RWPE2 (cell line): Measurements from ENCODE around the gene ERN1.

Experiments
- ATAC-seq: fragments of 200-7000 bp; cut with Tn5 transposase; 3 replicates; pipeline ENCODE4 v1.9.1; 2021; ENCODE audit warnings: low read depth
- DNase-seq: peaks from one replicate; pipeline ENCODE4 v3.0.0-alpha.2; 2020; ENCODE audit warnings: low spot score
- H3K27ac ChIP-seq: fragments of 450-650 bp; 2 replicates; pipeline ENCODE4 v1.5.1; 2017; ENCODE audit warnings: mild to moderate bottlenecking; ENCODE audit not compliant: poor library complexity, severe bottlenecking
- H3K27me3 ChIP-seq: fragments of 250-450 bp; sonication (Bioruptor Pico); 2 replicates; pipeline ENCODE4 v1.5.1; 2021; ENCODE audit warnings: mild to moderate bottlenecking, moderate library complexity; ENCODE audit not compliant: insufficient read depth, poor library complexity, severe bottlenecking
- H3K36me3 ChIP-seq: fragments of 250-450 bp; sonication (Bioruptor Pico); 2 replicates; pipeline ENCODE4 v1.5.1; 2020; ENCODE audit warnings: low read depth, mild to moderate bottlenecking, moderate library complexity
- H3K4me1 ChIP-seq: fragments of 250-450 bp; sonication (Bioruptor Pico); 2 replicates; pipeline ENCODE4 v1.5.1; 2021; ENCODE audit warnings: mild to moderate bottlenecking, moderate library complexity; ENCODE audit not compliant: insufficient read depth, poor library complexity, severe bottlenecking
- H3K4me3 ChIP-seq: fragments of 250-450 bp; sonication (Bioruptor Pico); 2 replicates; pipeline ENCODE4 v1.5.1; 2021; ENCODE audit warnings: mild to moderate bottlenecking, moderate library complexity; ENCODE audit not compliant: severe bottlenecking
- H3K9me3 ChIP-seq: fragments of 250-450 bp; sonication (Bioruptor Pico); 2 replicates; pipeline ENCODE4 v1.5.1; 2021; ENCODE audit warnings: mild to moderate bottlenecking, moderate library complexity; ENCODE audit not compliant: severe bottlenecking
- CTCF ChIP-seq: fragments of 450-650 bp; IDR thresholded peaks from one replicate; pipeline ENCODE4 v1.5.1; 2017; ENCODE audit warnings: mild to moderate bottlenecking, moderate library complexity; ENCODE audit not compliant: poor library complexity, severe bottlenecking

ERN1 gene

GRCh38 chr17:64087252-64088005, 42.5 kb downstream of the ERN1 start:
- Histone ChIP-seq H3K36me3 (no peaks in the 10 kb centered on the region), H3K4me3 (no peak overlapping the region), H3K27me3 (no peaks in the 10 kb centered on the region), H3K27ac (no peak overlapping the region), H3K9me3 (no peaks in the 10 kb centered on the region), H3K4me1 (peaks cover 30% of the 10 kb centered on the region)
- no peak for TF ChIP-seq CTCF
- no peak for DNase-seq
- no peak for ATAC-seq

- Histone ChIP-seq H3K27ac (no peak overlapping the region), H3K4me1 (peaks cover 41% of the 10 kb centered on the region), H3K9me3 (no peaks in the 10 kb centered on the region), H3K36me3 (no peaks in the 10 kb centered on the region), H3K27me3 (no peaks in the 10 kb centered on the region), H3K4me3 (no peak overlapping the region)
- no peak for TF ChIP-seq CTCF
- ATAC-seq (no peak), DNase-seq (no peak)
These were observed 44.3 kb downstream of the ERN1 start for GRCh38 chr17:64085650-64086005.

GRCh38 chr17:64084940-64085649, 44.8 kb downstream of the ERN1 start:
- H3K36me3 ChIP-seq = no peaks in the 10 kb centered on the region
- no peaks in the 10 kb centered on the region for H3K9me3 ChIP-seq
- no peak for TF ChIP-seq CTCF
- no peak overlapping the region for H3K4me3 ChIP-seq
- ATAC-seq = no peak
- H3K27me3 ChIP-seq = no peaks in the 10 kb centered on the region
- DNase-seq = no peak
- peaks cover 41% of the 10 kb centered on the region for H3K4me1 ChIP-seq
- no peak overlapping the region for H3K27ac ChIP-seq

GRCh38 chr17:64084086-64084939, 45.6 kb downstream of the ERN1 start:
- ATAC-seq (peak; percentile 49; the same call in 2 of the 3 replicates), DNase-seq (no peak)
- peaks cover 41% of the 10 kb centered on the region for H3K4me1 ChIP-seq
- peak overlapping the region; percentile 83 for H3K27ac ChIP-seq
- no peaks in the 10 kb centered on the region for H3K36me3 ChIP-seq
- no peaks in the 10 kb centered on the region for H3K27me3 ChIP-seq
- no peaks in the 10 kb centered on the region for H3K9me3 ChIP-seq
- TF ChIP-seq CTCF = no peak
- no peak overlapping the region for H3K4me3 ChIP-seq
